ENCODE data around the gene DLAT. TPM values are rescaled to one million over a fixed set of nuclear protein-coding genes. Genes with fewer than 3 reads are reported as not detected.

Gene DLAT
- total RNA-seq, 1 experiment from 2014 or later, result 99.3 TPM

GRCh38 chr11:112019066-112019465 lies 6.1 kb upstream of the DLAT start:
- Mint-ChIP-seq H3K27me3 (ENCODE audit: insufficient read depth, unreplicated experiment) (no peaks in the 10 kb centered on the region), H3K4me3 (ENCODE audit: unreplicated experiment) (no peak overlapping the region), H3K36me3 (ENCODE audit: insufficient read depth, unreplicated experiment) (no peaks in the 10 kb centered on the region), H3K9me3 (ENCODE audit: unreplicated experiment) (no peaks in the 10 kb centered on the region), H3K27ac (ENCODE audit: unreplicated experiment) (no peak overlapping the region), H3K4me1 (ENCODE audit: low read depth, unreplicated experiment) (peaks cover 30% of the 10 kb centered on the region)
- Histone ChIP-seq H3K4me1 (peaks cover 3% of the 10 kb centered on the region; the same call in 1 of the 2 replicates), H3K9me3 (no peaks in the 10 kb centered on the region), H3K4me3 (ENCODE audit: low read depth, low read length) (no peak overlapping the region), H3K27me3 (replicated peaks; ENCODE audit: control insufficient read depth, insufficient read depth, low read length) (no peaks in the 10 kb centered on the region), H3K36me3 (ENCODE audit: control insufficient read depth, insufficient read depth, low read length) (no peaks in the 10 kb centered on the region)
- TF ChIP-seq CTCF (IDR thresholded peaks at IDR 0.05; ENCODE audit: insufficient read depth in 1 of 2, low read depth in 1 of 2, low read length in 1 of 2, severe bottlenecking in 1 of 2, unreplicated experiment in 1 of 2), result no peak
- ChIA-PET POLR2A (no interaction called here), CTCF (no interaction called here)
- no peak for DNase-seq
- intact Hi-C loops (cut with micrococcal nuclease; ENCODE audit: unreplicated experiment), result no loop called here
- BruUV-seq (replicated peaks), result no TSS peak

- no peaks in the 10 kb centered on the region for H3K27me3 ChIP-seq (replicated peaks; ENCODE audit: control insufficient read depth, insufficient read depth, low read length)
- no TSS peak for BruUV-seq (replicated peaks)
- no peak overlapping the region for H3K27ac Mint-ChIP-seq (ENCODE audit: unreplicated experiment)
- no peak overlapping the region for H3K4me3 ChIP-seq (ENCODE audit: low read depth, low read length)
- H3K9me3 Mint-ChIP-seq (ENCODE audit: unreplicated experiment), result no peaks in the 10 kb centered on the region
- peak in 1 of 2 experiments; percentile 55 for TF ChIP-seq CTCF (IDR thresholded peaks at IDR 0.05; ENCODE audit: insufficient read depth in 1 of 2, low read depth in 1 of 2, low read length in 1 of 2, severe bottlenecking in 1 of 2, unreplicated experiment in 1 of 2)
- H3K27me3 Mint-ChIP-seq (ENCODE audit: insufficient read depth, unreplicated experiment), result no peaks in the 10 kb centered on the region
- peak in 1 of 2 experiments; percentile 24 for DNase-seq
- peaks cover 30% of the 10 kb centered on the region for H3K36me3 Mint-ChIP-seq (ENCODE audit: insufficient read depth, unreplicated experiment)
- H3K4me3 Mint-ChIP-seq (ENCODE audit: unreplicated experiment), result peak overlapping the region; percentile 52
- H3K36me3 ChIP-seq (ENCODE audit: control insufficient read depth, insufficient read depth, low read length), result 0 out of 2 replicates have a peak, but pooled peaks cover 2% of the 10 kb centered on the region
- H3K4me1 ChIP-seq, result no peaks in the 10 kb centered on the region; the same call in 1 of the 2 replicates
- H3K4me1 Mint-ChIP-seq (ENCODE audit: low read depth, unreplicated experiment), result peaks cover 10% of the 10 kb centered on the region
- CTCF ChIA-PET, result interaction anchor here (0.6 to 1.1 kb wide), 13 partner anchors 9 to 152 kb away, joined by 3 to 29 read pairs (median 5); partner anchors contain the start of genes C11orf52 and DIXDC1
- intact Hi-C loops (cut with micrococcal nuclease; ENCODE audit: unreplicated experiment), result loop anchor here (1.0 kb wide), 2 partner anchors 48 to 92 kb away; no protein-coding TSS in a partner anchor
- H3K9me3 ChIP-seq, result no peaks in the 10 kb centered on the region
- POLR2A ChIA-PET, result interaction anchor here (0.6 kb wide), 1 partner anchor 30 kb away, joined by 4 read pairs; no protein-coding TSS in a partner anchor
Observed at GRCh38 chr11:112023104-112023503, 2.1 kb upstream of the DLAT start.

GRCh38 chr11:112024178-112024772 lies 933 bp upstream of the DLAT start:
- POLR2A ChIA-PET, result interaction anchor here (0.6 to 1.9 kb wide), 4 partner anchors 11 to 98 kb away, joined by 3 to 13 read pairs (median 4); no protein-coding TSS in a partner anchor
- no peak for TF ChIP-seq CTCF (IDR thresholded peaks at IDR 0.05; ENCODE audit: insufficient read depth in 1 of 2, low read depth in 1 of 2, low read length in 1 of 2, severe bottlenecking in 1 of 2, unreplicated experiment in 1 of 2)
- H3K27me3 Mint-ChIP-seq (ENCODE audit: insufficient read depth, unreplicated experiment), result no peaks in the 10 kb centered on the region
- intact Hi-C loops (cut with micrococcal nuclease; ENCODE audit: unreplicated experiment), result loop anchor here (2.0 kb wide), 3 partner anchors 51 to 97 kb away; partner anchors contain the start of genes DIXDC1, NKAPD1 and PIH1D2
- Histone ChIP-seq H3K27me3 (replicated peaks; ENCODE audit: control insufficient read depth, insufficient read depth, low read length) (no peaks in the 10 kb centered on the region), H3K4me3 (ENCODE audit: low read depth, low read length) (peak overlapping the region; percentile 79), H3K4me1 (no peaks in the 10 kb centered on the region; the same call in 1 of the 2 replicates), H3K36me3 (ENCODE audit: control insufficient read depth, insufficient read depth, low read length) (peaks cover 6% of the 10 kb centered on the region; the same call in 1 of the 2 replicates), H3K9me3 (no peaks in the 10 kb centered on the region)
- peak overlapping the region; percentile 98 for H3K27ac Mint-ChIP-seq (ENCODE audit: unreplicated experiment)
- H3K4me3 Mint-ChIP-seq (ENCODE audit: unreplicated experiment), result peak overlapping the region; percentile 94
- CTCF ChIA-PET, result interaction anchor here (0.7 to 1.8 kb wide), 4 partner anchors 28 to 146 kb away, joined by 3 to 7 read pairs (median 4); no protein-coding TSS in a partner anchor
- peaks cover 42% of the 10 kb centered on the region for H3K36me3 Mint-ChIP-seq (ENCODE audit: insufficient read depth, unreplicated experiment)
- no peaks in the 10 kb centered on the region for H3K9me3 Mint-ChIP-seq (ENCODE audit: unreplicated experiment)
- BruUV-seq (replicated peaks), result TSS peak; percentile 86
- no peak for DNase-seq
- H3K4me1 Mint-ChIP-seq (ENCODE audit: low read depth, unreplicated experiment), result peaks cover 17% of the 10 kb centered on the region

Measured in Caco-2 (cell line).